ENCODE data around the gene CGNL1.

The CGNL1 gene

DNA sequence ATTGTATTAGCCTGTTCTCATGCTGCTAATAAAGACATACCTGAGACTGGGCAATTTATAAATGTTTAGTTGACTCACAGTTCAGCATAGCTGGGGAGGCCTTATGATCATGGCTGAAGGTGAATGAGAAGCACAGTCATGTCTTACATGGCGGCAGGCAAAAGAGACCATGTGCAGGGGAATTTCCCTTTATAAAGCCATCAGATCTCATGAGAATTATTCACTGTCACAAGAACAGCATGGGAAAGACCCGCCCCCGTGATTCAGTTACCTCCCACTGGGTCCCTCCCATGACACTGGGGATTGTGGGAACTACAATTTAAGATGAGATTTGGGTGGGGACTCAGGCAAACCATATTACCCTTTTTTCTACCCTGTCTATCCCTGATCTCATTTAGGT is 163.9 kb downstream of the CGNL1 start:
- H3K27ac ChIP-seq (ENCODE audit: insufficient read depth, low read length, poor library complexity, severe bottlenecking) = no peak overlapping the region
- DNase-seq = no peak
- H3K27me3 ChIP-seq (replicated peaks; ENCODE audit: control insufficient read depth, insufficient read depth, low read length, poor library complexity, severe bottlenecking) = no peaks in the 10 kb centered on the region
- no peaks in the 10 kb centered on the region for H3K36me3 ChIP-seq (ENCODE audit: control insufficient read depth, insufficient read depth, low read length)
- H3K9me3 ChIP-seq (ENCODE audit: control insufficient read depth, low read length) = no peaks in the 10 kb centered on the region
- H3K4me1 ChIP-seq (ENCODE audit: control insufficient read depth, insufficient read depth, low read length, poor library complexity, severe bottlenecking) = no peaks in the 10 kb centered on the region
- H3K4me3 ChIP-seq (ENCODE audit: insufficient read depth, low read depth, low read length, poor library complexity, severe bottlenecking) = no peak overlapping the region

DNA sequence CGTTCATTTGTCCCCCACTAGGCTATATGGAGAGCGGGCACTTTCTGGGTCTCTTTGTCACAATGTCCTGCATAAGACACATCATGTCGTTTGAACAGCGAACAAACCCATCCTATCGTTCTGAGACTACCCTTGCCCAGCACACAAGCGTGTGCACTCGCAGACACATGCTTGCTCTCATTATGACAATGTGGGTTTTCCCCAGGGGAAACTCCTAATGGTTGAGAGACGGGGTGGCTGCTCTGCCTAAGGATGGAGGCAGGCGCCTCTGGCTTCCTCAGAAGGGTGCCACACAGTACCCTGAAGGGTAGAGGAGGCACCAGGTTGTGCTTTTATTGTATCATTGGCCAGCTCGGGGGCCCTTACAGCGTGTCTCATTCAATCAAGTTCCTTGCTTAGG is 164.4 kb downstream of the CGNL1 start:
- Histone ChIP-seq H3K9me3 (ENCODE audit: control insufficient read depth, low read length) (no peaks in the 10 kb centered on the region), H3K36me3 (ENCODE audit: control insufficient read depth, insufficient read depth, low read length) (no peaks in the 10 kb centered on the region), H3K27ac (ENCODE audit: insufficient read depth, low read length, poor library complexity, severe bottlenecking) (no peak overlapping the region), H3K27me3 (replicated peaks; ENCODE audit: control insufficient read depth, insufficient read depth, low read length, poor library complexity, severe bottlenecking) (no peaks in the 10 kb centered on the region), H3K4me3 (ENCODE audit: insufficient read depth, low read depth, low read length, poor library complexity, severe bottlenecking) (no peak overlapping the region), H3K4me1 (ENCODE audit: control insufficient read depth, insufficient read depth, low read length, poor library complexity, severe bottlenecking) (no peaks in the 10 kb centered on the region)
- no peak for DNase-seq

DNA sequence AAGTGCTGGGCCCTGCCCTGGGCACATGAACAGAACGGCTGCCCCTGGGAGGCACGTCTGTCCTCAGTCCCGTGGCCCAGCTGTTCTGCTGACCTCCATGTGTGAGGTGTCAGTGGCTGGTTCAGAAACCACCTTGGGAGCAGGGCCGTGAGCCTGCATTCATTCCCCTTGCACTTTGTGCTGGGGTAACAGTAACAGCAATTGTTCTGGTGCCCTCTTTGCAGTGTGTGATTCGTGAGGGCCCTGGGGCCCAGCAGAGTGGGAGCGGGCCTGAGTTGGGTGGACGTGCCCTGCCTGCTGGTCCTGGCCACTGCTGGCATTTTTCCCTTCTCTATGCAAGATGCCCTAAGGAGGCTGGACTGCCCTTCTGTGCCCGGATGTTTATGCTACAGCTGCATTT is 165.0 kb downstream of the CGNL1 start:
- H3K27ac ChIP-seq (ENCODE audit: insufficient read depth, low read length, poor library complexity, severe bottlenecking) = no peak overlapping the region
- no peaks in the 10 kb centered on the region for H3K36me3 ChIP-seq (ENCODE audit: control insufficient read depth, insufficient read depth, low read length)
- no peaks in the 10 kb centered on the region for H3K27me3 ChIP-seq (replicated peaks; ENCODE audit: control insufficient read depth, insufficient read depth, low read length, poor library complexity, severe bottlenecking)
- DNase-seq = no peak
- no peak overlapping the region for H3K4me3 ChIP-seq (ENCODE audit: insufficient read depth, low read depth, low read length, poor library complexity, severe bottlenecking)
- H3K4me1 ChIP-seq (ENCODE audit: control insufficient read depth, insufficient read depth, low read length, poor library complexity, severe bottlenecking) = no peaks in the 10 kb centered on the region
- no peaks in the 10 kb centered on the region for H3K9me3 ChIP-seq (ENCODE audit: control insufficient read depth, low read length)

DNA sequence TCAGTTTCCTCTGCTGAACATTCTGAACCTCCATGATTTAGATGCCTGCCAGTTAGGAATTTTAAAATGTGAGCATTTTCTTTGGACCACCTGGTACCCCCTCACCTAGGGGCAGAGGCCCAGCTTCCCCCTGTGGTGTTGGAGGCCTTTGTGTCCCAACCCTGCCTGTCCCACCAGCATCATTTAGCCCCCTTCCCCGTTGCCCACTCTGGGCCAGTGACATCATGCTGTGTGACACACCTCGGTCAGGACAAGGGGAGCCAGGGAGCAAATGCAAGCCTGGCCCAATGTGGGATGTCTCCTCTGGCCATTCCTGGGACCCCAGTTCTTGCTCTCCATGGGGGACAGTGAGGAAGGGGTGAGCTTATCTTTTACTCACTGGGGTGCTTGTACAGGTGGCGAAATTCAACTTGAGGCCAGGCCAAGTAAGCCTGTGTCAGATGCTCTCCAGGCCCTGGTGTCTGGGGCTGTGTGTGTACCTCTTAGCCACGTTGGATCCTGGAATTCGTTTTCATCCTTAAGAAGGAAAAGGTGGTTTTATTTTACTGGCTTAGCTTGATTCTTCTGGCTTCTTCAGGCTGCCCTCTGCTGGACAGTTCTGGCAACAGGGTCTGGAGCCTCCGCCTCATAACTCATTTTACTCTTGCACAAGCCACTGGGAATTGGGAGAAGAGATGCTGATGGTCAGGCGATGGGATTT is 165.7 kb downstream of the CGNL1 start:
- no peak overlapping the region for H3K27ac ChIP-seq (ENCODE audit: insufficient read depth, low read length, poor library complexity, severe bottlenecking)
- no peak for DNase-seq

DNA sequence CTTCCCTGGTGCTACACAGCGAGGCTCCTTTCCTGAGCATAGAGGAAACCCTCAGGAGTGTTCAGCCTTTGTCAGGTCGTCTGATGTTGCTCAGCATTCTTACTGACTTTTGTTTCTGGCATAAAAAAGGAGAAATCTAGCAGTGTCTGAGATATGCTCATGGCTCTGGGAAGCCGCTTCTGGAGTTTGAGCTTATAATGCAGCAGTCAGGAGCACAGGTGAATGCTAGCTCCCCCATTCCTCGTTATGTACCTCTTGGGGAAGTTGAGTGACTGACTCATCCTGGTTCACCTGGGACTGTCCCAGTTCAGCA is 166.2 kb downstream of the CGNL1 start:
- H3K9me3 ChIP-seq (ENCODE audit: control insufficient read depth, low read length) = no peaks in the 10 kb centered on the region
- no peaks in the 10 kb centered on the region for H3K36me3 ChIP-seq (ENCODE audit: control insufficient read depth, insufficient read depth, low read length)
- DNase-seq = no peak
- no peak overlapping the region for H3K27ac ChIP-seq (ENCODE audit: insufficient read depth, low read length, poor library complexity, severe bottlenecking)
- H3K27me3 ChIP-seq (replicated peaks; ENCODE audit: control insufficient read depth, insufficient read depth, low read length, poor library complexity, severe bottlenecking) = no peaks in the 10 kb centered on the region
- no peaks in the 10 kb centered on the region for H3K4me1 ChIP-seq (ENCODE audit: control insufficient read depth, insufficient read depth, low read length, poor library complexity, severe bottlenecking)
- H3K4me3 ChIP-seq (ENCODE audit: insufficient read depth, low read depth, low read length, poor library complexity, severe bottlenecking) = no peak overlapping the region

More for the DNA sequence above, 165.7 kb downstream of the CGNL1 start:
- Histone ChIP-seq H3K27me3 (replicated peaks; ENCODE audit: control insufficient read depth, insufficient read depth, low read length, poor library complexity, severe bottlenecking) (no peaks in the 10 kb centered on the region), H3K4me3 (ENCODE audit: insufficient read depth, low read depth, low read length, poor library complexity, severe bottlenecking) (no peak overlapping the region), H3K9me3 (ENCODE audit: control insufficient read depth, low read length) (no peaks in the 10 kb centered on the region), H3K36me3 (ENCODE audit: control insufficient read depth, insufficient read depth, low read length) (no peaks in the 10 kb centered on the region), H3K4me1 (ENCODE audit: control insufficient read depth, insufficient read depth, low read length, poor library complexity, severe bottlenecking) (no peaks in the 10 kb centered on the region)

DNA sequence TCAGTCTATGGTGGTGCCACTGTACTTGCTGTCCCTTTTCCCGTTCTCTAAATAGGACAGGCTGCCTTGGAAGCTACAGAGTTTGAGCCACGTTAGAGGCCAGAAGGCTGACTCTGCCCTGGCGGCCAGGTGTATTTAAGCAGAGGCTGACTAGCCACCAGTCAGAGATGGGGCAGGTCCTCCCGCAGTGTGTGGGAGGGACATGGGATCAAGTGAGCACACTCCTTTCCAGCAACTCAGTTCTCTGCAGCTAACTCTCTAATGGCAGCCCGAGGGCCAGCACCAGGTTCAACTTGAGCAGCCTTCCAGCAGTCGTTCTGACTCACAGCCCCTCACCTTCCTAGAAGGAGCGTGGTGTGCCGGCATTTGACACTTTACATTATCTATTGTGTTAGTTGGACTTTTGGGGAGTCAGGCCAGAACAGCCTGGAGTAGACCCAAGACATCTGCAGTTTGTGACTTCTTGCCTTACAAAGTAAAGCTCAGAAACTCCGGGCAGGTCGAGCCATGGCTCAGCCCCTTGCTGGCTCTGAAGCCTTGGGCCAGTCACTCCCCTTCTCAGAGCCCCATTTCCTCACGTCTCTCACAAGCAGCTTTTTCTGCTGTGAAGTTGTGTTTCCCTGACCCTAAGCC is 168.7 kb downstream of the CGNL1 start:
- Histone ChIP-seq H3K27me3 (replicated peaks; ENCODE audit: control insufficient read depth, insufficient read depth, low read length, poor library complexity, severe bottlenecking) (no peaks in the 10 kb centered on the region), H3K36me3 (ENCODE audit: control insufficient read depth, insufficient read depth, low read length) (no peaks in the 10 kb centered on the region), H3K9me3 (ENCODE audit: control insufficient read depth, low read length) (no peaks in the 10 kb centered on the region), H3K4me1 (ENCODE audit: control insufficient read depth, insufficient read depth, low read length, poor library complexity, severe bottlenecking) (no peaks in the 10 kb centered on the region), H3K4me3 (ENCODE audit: insufficient read depth, low read depth, low read length, poor library complexity, severe bottlenecking) (no peak overlapping the region), H3K27ac (ENCODE audit: insufficient read depth, low read length, poor library complexity, severe bottlenecking) (no peak overlapping the region)
- no peak for DNase-seq

DNA sequence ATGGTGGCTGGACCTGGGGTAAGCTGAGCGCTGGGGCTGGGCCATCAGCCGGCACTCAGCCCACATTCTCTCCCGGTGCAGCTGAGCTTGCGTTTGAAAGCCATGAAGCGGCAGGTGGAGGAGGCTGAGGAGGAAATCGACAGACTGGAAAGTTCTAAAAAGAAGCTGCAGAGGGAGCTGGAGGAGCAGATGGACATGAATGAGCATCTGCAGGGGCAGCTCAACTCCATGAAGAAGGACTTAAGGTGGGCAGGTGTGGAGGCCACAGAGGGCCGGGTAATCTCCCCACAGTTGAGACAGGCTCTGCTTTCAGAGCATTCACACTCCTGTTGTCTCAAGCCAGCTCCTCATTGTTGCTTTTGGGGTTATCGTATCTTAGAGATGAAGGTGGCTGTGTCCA is 169.7 kb downstream of the CGNL1 start:
- Histone ChIP-seq H3K9me3 (ENCODE audit: control insufficient read depth, low read length) (no peaks in the 10 kb centered on the region), H3K4me1 (ENCODE audit: control insufficient read depth, insufficient read depth, low read length, poor library complexity, severe bottlenecking) (no peaks in the 10 kb centered on the region), H3K4me3 (ENCODE audit: insufficient read depth, low read depth, low read length, poor library complexity, severe bottlenecking) (no peak overlapping the region), H3K36me3 (ENCODE audit: control insufficient read depth, insufficient read depth, low read length) (no peaks in the 10 kb centered on the region), H3K27ac (ENCODE audit: insufficient read depth, low read length, poor library complexity, severe bottlenecking) (no peak overlapping the region), H3K27me3 (replicated peaks; ENCODE audit: control insufficient read depth, insufficient read depth, low read length, poor library complexity, severe bottlenecking) (no peaks in the 10 kb centered on the region)
- DNase-seq = no peak

DNA sequence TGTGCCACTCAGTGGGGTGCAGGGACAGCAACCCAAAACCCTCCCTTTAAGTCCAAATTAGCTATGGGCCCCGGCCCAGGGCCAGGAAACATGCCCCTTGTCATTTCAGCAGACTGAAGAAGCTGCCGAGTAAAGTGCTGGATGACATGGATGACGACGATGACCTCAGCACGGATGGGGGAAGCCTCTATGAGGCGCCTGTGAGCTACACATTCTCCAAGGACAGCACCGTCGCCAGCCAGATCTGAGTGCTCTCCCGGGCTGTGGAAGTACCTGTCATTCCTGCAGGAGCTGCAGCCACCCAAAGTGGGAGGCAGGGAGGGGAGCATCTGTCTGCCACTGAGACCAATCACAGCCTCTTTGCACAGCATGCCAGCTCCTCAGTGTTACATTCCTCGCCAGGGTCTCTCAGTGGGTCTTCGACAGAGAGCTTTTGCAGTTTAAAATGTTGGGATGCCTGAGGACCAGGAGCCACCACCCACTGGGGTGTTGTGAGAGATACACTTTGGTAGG is 171.0 kb downstream of the CGNL1 start:
- no peak for DNase-seq

DNA sequence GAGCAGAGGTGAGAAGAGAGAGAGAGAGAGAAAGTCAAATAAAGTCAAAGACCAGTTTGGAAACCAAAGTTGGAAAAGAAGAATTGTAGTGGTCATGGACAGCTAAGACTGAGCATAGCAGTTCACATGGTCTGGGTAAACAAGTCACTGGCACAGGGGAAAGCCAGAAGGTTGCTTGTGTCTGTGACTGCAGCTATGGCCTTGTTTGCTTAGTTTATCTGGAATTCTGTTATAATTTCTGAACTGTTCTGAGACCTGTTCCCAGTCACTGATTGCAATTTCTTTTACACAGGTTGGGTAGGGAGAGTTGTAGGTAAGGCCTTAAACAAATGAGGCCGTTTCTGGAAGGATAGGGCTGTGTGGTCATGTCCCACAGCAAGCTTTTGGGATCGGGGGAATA is 172.0 kb downstream of the CGNL1 start:
- H3K9me3 ChIP-seq (ENCODE audit: control insufficient read depth, low read length) = no peaks in the 10 kb centered on the region
- H3K27ac ChIP-seq (ENCODE audit: insufficient read depth, low read length, poor library complexity, severe bottlenecking) = no peak overlapping the region
- H3K27me3 ChIP-seq (replicated peaks; ENCODE audit: control insufficient read depth, insufficient read depth, low read length, poor library complexity, severe bottlenecking) = no peaks in the 10 kb centered on the region
- no peak for DNase-seq
- H3K4me1 ChIP-seq (ENCODE audit: control insufficient read depth, insufficient read depth, low read length, poor library complexity, severe bottlenecking) = no peaks in the 10 kb centered on the region
- no peaks in the 10 kb centered on the region for H3K36me3 ChIP-seq (ENCODE audit: control insufficient read depth, insufficient read depth, low read length)
- H3K4me3 ChIP-seq (ENCODE audit: insufficient read depth, low read depth, low read length, poor library complexity, severe bottlenecking) = no peak overlapping the region

More for the DNA sequence above, 171.0 kb downstream of the CGNL1 start:
- Histone ChIP-seq H3K27ac (ENCODE audit: insufficient read depth, low read length, poor library complexity, severe bottlenecking) (no peak overlapping the region), H3K36me3 (ENCODE audit: control insufficient read depth, insufficient read depth, low read length) (no peaks in the 10 kb centered on the region), H3K4me3 (ENCODE audit: insufficient read depth, low read depth, low read length, poor library complexity, severe bottlenecking) (no peak overlapping the region), H3K9me3 (ENCODE audit: control insufficient read depth, low read length) (no peaks in the 10 kb centered on the region), H3K4me1 (ENCODE audit: control insufficient read depth, insufficient read depth, low read length, poor library complexity, severe bottlenecking) (no peaks in the 10 kb centered on the region), H3K27me3 (replicated peaks; ENCODE audit: control insufficient read depth, insufficient read depth, low read length, poor library complexity, severe bottlenecking) (no peaks in the 10 kb centered on the region)

DNA sequence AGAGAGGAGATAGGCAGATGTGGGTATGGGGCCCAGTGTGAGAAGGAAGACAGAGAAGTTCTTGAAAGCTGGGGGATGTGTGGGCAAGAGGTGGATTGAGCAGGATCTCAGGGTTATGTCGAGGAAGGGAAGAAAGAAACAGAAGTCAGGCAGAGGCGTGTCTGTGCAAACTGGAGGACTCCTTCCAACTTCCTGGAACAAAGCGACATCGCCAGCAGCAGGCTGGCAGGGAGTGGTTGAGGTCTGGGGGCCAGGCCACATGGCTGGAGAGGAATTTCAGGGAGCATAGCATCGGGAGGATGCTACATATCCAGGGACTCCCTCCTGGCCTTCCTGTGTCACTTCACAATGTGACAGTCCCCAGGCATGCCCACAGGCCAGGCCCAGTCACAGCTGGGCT is 172.5 kb downstream of the CGNL1 start:
- Histone ChIP-seq H3K4me1 (ENCODE audit: control insufficient read depth, insufficient read depth, low read length, poor library complexity, severe bottlenecking) (no peaks in the 10 kb centered on the region), H3K27ac (ENCODE audit: insufficient read depth, low read length, poor library complexity, severe bottlenecking) (no peak overlapping the region), H3K36me3 (ENCODE audit: control insufficient read depth, insufficient read depth, low read length) (no peaks in the 10 kb centered on the region), H3K27me3 (replicated peaks; ENCODE audit: control insufficient read depth, insufficient read depth, low read length, poor library complexity, severe bottlenecking) (no peaks in the 10 kb centered on the region), H3K9me3 (ENCODE audit: control insufficient read depth, low read length) (no peaks in the 10 kb centered on the region), H3K4me3 (ENCODE audit: insufficient read depth, low read depth, low read length, poor library complexity, severe bottlenecking) (no peak overlapping the region)
- no peak for DNase-seq

All from effector memory CD4-positive, alpha-beta T cell (primary cell).